Fibroblast of skin of right quadriceps (primary cell): ENCODE measurements around the gene ARID4B.
"Not testable (repeated sequence)": the region's sequence is repeated elsewhere in the genome, so short reads cannot be mapped to it uniquely, and the experiment has no call there.

Experiments
- DNase-seq: peaks from one replicate; pipeline ENCODE4 v3.0.0-alpha.2; 2013

ARID4B gene

GRCh38 chr1:235296729-235297128 is 31.2 kb downstream of the ARID4B start:
- DNase-seq, result no peak

GRCh38 chr1:235295902-235296350 is 32.1 kb downstream of the ARID4B start:
- no peak for DNase-seq

GRCh38 chr1:235293322-235293942 is 34.5 kb downstream of the ARID4B start:
- DNase-seq, result no peak

DNA sequence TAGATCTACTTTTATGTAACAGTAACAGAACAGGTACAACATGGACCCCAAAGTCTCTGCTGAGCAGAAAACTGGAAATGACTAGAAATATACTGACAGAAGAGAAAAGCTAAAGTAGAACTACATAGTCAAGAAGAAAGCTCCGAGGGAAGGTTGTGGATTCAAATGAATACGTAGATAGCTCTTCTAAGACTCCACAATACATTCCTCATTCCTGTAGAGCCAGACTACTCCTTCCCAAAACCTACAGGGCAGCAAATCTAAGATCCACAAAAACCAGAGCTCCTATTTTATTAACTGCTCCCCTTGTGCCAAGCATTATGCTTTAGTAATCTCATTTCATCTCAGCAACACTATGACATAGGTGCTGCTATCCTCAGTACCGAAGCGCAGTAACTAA is 35.2 kb downstream of the ARID4B start:
- DNase-seq, result no peak

GRCh38 chr1:235291599-235292091 is 36.3 kb downstream of the ARID4B start:
- DNase-seq, result no peak

DNA sequence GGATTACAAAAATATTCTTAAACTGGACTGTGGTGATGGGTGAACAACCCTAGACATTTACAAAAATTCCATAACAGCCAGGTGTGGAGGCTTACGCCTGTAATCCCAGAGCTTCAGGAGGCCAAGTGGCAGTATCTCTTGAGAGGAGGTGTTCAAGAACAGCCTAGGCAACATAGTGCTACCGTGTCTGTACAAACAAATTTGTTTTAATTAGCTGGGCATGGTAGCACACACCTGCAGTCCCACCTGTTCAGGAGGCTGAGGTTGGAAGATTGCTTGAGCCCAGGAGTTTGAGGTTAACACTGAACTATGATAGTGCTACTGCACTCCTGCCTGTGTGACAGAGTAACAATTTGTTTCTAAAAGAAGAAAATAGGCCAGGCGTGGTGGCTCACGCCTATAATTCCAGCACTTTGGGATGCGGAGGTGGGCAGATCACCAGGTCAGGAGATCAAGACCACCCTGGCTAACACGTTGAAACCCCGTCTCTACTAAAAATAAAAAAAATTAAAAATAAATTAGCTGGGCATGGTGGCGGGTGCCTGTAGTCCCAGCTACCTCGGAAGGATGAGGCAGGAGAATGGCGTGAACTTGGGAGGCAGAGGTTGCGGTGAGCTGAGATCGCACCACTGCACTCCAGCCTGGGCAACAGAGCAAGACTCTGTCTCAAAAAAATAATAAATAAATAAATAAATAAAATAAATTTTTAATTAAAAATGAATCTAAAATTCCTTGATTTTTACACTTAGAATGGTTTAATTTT is 37.1 kb downstream of the ARID4B start:
- DNase-seq, result no peak

- no peak for DNase-seq
Observed at GRCh38 chr1:235289859-235290739, 37.9 kb downstream of the ARID4B start.

DNA sequence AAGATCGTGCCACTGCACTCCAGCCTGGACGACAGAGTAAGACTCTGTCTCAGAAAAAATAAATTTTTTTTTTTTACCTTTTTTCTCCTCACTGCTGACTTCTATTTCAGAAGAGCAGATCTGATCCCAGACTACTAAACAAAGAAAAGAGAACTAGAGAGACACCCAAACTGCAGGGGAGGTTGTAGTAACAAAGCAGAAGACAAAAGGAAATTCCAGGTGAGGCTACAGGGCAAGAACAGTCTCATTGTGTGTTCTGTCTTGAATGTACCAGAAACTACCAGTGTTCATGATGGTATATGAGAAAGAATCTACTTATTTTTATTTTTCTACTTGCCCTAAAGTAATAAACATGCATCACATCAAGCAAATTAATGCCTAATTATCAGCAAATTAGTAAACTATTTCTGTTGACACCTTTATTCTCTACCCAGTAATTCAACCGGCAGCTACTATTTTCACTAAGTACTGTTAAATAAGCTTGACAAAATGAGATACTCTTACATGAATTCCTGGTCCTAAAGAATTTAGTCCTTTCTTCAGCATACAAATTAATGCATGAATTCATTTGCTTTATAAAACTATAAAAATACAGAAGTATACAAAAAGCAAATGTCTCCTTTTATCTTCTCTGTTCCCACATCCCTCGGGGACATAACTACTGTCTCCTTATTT is 40.6 kb downstream of the ARID4B start:
- no peak for DNase-seq

DNA sequence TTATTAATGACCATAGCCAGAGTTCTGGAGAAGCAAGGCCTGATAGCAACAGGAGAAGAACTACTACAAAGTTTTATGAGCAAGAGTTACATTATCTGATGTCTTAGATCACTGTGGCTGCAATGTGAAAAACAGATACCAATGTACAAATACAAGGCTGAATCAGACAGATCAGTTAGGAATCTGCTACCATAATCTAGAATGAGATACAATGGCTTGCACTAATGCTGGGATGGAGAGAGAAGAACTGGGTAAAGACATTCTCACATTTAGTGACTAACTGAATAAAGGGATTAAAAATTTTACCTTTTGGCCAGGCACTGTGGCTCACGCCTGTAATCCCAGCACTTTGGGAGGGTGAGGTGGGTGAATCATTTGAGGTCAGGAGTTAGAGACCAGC is 41.3 kb downstream of the ARID4B start:
- no peak for DNase-seq

- DNase-seq, result no peak
Observed at GRCh38 chr1:235284231-235284769, 43.7 kb downstream of the ARID4B start.

GRCh38 chr1:235283636-235284035 is 44.3 kb downstream of the ARID4B start:
- DNase-seq, result not testable (repeated sequence)

- DNase-seq, result no peak
Observed at GRCh38 chr1:235280467-235280866, 47.5 kb downstream of the ARID4B start.

GRCh38 chr1:235279694-235280093 is 48.3 kb downstream of the ARID4B start:
- DNase-seq, result no peak

DNA sequence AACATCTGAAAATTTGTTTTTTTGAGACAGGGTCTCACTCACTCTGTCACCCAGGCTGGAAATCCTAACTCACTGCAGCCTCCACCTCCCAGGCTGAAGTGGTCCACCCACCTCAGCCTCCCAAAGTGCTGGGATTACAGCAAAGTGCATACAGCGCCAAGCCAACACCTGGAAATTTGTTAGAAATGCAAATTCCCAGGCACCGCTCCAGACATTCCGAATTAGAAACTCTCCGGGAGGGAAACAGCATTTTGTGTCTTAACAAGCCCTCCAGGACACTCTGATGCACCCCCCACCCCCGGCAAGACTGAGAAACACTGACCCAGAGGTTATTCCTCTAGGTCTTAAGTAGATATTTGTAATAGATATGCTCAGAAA is 49.1 kb downstream of the ARID4B start:
- DNase-seq, result no peak

DNA sequence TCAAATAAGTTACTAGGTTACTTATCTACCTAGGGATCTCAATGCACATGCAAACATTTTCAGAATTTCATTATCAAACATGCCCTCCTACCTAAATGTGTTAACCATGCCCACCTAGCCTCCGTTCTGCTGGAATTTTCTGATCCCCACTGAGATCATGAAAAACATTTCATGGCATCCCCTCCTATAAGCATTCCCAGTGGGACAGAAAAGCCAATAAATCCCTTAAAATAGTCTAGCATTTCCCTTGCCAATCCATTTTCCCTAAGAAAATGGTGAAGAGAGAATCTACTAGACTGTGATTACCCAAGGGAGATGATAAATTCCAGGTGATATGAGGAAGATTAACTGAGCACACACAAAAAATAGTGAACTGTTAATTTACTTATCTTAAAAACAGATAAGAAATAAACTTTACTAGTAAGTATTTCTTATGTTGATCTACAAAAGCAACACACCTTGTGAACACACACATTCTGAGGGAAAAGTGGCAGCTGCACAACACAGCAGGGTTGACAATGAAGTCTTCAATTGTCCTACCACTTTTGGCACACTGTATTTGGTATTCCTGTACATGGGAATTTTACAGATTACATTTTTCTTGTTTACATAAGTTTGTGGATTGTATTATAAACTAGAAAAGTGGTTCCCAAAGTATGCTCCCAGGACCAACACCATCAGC is 49.6 kb downstream of the ARID4B start:
- DNase-seq, result no peak

GRCh38 chr1:235277709-235278108 is 50.3 kb downstream of the ARID4B start:
- no peak for DNase-seq

DNA sequence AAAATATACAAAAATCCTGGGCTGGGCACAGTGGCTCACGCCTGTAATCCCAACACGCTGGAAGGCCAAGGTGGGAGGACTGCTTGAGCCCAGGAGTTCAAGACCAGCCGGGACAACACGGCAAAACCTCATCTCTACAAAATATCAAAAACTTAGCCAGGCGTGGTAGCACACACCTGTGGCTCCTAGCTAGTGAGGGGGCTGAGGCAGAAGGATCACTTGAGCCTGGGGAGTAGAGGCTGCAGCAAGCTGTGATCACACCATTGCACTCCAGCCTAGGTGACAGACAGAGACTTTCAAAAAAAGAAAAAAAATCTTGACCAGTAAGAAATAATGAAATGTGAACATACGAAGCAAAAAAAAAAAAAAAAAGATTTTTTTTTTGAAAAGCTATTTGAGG is 52.1 kb downstream of the ARID4B start:
- no peak for DNase-seq

DNA sequence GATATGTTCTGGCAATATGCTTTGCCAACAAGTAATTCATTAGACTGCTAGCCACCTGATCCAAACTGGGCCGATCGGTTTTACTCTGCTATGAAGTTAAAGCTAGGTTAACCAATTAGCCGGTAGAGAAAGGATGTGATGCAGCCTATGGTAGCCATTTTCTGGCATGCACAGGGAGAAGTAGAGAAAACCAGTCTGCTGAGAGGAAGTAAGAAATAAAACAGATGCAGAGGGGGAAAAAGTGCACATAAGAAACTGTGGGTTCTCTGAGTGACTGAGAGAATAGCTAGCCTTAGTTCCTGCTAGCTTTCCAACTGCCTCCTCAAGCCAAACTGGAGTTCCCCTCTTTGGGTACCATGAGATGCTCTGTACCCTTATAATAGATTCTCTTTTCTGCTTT is 52.8 kb downstream of the ARID4B start:
- DNase-seq, result no peak

GRCh38 chr1:235272851-235273250 is 55.1 kb downstream of the ARID4B start:
- DNase-seq, result no peak

DNA sequence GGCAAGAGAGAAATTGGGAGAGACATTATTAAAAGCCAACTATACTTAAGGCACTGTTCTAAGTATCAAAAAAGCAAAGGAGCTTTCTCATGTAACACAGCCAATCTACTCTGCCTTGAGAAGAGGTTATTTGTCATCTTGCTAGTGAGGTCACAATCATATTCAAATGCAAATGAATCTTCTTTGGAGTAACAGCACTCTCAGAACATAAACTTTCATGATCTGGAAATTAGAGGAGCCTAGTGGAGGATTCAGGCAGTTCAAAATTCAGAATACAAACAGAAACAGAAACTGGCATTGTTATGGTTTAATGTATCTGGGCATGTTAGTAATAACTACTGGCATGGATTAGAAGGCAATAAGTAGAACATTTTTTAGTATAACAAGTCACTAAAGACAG is 57.4 kb downstream of the ARID4B start:
- DNase-seq, result peak; percentile 10

GRCh38 chr1:235269990-235270389 is 58.0 kb downstream of the ARID4B start:
- DNase-seq, result not testable (repeated sequence)
